GM12874 (cell line): ENCODE measurements around the gene HS3ST6.

Experiments
- TF ChIP-seq, protein P1 (sequence below): IDR thresholded peaks from 2 replicates; pipeline ENCODE4 v1.5.1; 2011; ENCODE audit warnings: low read depth, mild to moderate bottlenecking, control low read depth, low read length, moderate library complexity; ENCODE audit not compliant: insufficient read depth

HS3ST6 gene

DNA sequence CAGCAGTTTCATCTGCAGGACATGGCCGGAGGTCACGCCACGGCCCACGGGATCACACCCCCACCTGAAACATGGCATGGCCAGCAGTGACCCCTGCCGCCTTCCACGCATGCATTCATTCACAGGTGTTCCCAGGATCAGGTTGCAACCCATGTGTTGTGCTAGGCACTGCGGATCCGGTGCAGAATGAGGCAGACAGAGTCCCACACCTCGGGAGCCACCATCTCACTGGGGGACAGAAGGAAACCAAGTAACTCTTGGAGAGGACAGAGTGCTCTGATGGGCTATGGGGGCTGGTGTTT lies 29.1 kb upstream of the HS3ST6 start:
- TF ChIP-seq, protein P1, sequence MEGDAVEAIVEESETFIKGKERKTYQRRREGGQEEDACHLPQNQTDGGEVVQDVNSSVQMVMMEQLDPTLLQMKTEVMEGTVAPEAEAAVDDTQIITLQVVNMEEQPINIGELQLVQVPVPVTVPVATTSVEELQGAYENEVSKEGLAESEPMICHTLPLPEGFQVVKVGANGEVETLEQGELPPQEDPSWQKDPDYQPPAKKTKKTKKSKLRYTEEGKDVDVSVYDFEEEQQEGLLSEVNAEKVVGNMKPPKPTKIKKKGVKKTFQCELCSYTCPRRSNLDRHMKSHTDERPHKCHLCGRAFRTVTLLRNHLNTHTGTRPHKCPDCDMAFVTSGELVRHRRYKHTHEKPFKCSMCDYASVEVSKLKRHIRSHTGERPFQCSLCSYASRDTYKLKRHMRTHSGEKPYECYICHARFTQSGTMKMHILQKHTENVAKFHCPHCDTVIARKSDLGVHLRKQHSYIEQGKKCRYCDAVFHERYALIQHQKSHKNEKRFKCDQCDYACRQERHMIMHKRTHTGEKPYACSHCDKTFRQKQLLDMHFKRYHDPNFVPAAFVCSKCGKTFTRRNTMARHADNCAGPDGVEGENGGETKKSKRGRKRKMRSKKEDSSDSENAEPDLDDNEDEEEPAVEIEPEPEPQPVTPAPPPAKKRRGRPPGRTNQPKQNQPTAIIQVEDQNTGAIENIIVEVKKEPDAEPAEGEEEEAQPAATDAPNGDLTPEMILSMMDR: no peak

DNA sequence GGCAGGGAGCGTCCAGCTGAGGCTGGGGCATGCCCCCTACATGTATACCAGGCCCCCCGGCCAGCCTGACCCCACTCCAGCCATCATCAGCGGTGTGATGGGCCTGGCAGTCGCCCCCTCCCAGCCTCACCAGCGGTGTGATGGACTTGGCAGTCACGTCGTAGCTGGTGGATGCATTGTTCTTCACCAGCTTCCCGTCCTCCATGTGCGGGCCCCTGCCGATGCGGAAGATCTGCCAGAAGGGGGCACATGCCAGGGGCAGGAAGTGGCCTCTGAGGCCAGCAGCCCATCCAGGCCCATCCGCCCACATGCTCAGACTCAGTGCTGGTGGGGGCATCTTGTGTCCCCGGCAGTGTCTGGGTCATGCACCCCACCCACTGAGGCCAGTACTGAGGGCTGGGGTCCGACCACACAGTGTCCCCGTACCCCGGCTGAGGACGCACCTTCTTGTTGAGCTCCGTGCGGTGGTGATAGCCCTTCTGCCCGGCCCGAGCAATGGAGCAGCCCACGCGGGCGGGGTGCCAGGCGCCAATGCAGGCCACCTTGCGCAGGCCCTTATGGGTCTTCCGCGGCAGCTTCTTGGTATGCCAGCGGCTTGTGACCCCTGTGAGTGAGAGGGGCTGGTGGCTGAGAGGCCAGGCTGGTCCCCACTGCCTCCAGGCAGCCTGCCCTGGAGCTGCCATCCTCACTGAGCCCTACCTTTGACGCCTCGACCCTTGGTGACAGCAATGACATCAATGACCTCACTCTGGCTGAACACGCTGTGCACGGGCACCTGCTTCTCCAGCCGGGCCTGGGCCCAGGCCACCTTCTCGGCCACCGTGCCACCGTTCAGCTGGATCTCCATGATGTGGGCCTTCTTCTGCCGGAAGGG lies 28.5 kb upstream of the HS3ST6 start:
- TF ChIP-seq, protein P1: no peak

DNA sequence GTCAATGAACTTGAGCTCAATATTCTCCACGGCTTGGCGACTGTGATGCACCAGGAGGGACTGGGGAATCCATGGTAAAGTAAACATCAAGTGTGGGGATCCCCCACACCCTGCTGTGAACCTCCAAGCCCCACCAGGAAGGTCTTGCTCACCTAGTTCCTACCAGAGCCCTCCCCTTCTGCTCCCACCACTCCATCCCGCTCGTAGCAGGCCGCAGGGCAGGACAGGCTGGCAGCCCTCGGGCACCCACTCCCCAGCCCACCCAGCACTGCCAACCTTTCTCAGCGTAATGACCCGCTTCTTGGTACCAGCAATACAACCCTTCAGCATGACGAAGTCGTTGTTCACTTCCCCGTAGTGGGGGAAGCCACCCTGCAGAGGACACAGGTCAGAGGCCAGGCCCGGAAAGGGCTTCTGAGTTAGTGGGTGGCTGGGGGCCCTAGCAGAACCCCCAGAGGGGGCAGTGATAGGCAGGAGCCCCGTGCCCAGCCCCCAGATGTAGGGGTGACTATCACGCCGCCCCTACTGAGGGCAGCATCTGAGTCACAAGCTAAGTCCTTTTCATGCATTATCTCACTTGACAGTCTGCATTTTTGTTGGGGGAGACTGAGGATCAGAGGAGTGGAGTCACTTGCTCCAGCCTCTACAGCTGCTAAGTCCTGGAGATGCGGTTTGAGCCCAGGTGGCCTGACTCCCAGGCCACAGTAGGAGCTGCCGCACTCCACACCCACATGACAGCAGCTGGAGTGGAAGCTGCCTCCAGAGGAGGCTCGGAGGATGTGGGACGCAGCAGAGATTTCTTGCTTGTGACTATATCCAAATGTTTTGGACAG lies 27.6 kb upstream of the HS3ST6 start:
- TF ChIP-seq, protein P1: no peak

DNA sequence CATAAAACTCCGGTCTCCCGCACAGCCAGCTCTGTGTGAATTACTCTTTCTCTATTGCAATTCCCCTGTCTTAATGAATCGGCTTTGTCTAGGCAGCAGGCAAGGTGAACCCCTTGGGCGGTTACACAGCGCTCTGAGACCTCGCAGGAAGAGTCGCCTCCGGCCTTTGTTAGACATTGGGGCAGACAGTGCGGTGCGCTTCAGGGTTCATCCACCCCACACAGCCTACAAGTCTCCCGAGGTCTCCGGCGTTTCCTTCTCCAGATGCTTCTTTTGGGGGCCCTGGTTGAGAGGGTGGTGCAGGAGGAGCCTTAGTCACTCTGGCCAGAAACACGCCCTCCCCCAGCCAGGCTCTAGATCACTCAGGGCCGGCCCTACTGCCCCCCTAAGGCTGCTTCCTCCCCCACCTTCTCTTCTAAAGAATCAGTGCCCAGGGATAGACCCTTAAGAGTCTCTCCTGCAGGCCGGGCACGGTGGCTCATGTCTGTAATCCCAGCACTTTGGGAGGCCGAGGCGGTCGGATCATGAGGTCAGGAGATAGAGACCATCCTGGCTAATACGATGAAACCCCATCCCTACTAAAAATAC lies 26.5 kb upstream of the HS3ST6 start:
- TF ChIP-seq, protein P1: no peak

DNA sequence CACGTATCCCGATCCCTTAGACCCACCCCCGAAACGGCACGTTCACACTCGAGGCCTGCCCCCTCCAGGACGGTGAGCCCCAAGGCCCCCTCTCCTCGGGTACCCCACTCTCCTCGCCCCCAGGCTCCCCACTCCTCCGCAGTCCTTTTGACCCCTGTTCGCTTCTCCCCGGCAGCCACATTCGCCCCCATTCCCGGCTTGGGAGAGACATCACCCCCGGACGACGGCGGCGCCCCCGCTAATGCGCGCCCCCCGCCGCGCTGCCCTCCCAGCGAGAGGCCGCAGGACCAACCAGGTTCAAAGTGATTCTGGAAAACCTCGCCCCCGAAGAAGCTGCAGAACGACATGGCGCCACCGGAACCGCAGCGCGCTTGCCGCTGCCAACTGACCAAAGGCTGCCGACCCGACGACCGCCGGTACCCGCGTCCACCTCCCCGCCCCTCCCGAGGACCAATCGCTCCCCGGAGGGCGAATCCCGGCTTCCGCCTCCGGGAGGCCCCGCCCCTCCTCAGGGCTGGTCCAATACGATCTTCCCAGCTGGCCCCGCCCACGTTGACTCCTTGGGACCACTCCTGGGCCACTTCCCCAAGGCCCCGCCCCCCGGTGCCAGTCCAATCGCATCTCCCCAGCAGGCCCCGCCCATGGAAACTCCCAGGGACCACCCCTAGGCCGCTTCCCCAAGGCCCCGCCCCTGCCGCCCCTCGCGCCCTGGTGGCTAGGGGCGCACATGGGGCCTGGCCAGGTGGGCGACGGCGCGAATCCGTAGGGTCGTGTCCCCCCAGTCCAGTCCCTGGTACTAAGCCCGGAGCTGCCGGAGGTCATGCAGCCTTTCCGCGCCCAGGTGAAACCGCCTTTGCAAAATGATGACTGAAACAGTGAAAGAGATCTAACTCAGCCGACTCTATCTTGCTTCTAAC lies 24.9 kb upstream of the HS3ST6 start, which contains the start of gene MSRB1:
TSS of gene MSRB1 (minus strand) at position 390 of the 917 bp plus-strand sequence. CDS start at position 347, 43 bp downstream.
- TF ChIP-seq, protein P1: no peak

DNA sequence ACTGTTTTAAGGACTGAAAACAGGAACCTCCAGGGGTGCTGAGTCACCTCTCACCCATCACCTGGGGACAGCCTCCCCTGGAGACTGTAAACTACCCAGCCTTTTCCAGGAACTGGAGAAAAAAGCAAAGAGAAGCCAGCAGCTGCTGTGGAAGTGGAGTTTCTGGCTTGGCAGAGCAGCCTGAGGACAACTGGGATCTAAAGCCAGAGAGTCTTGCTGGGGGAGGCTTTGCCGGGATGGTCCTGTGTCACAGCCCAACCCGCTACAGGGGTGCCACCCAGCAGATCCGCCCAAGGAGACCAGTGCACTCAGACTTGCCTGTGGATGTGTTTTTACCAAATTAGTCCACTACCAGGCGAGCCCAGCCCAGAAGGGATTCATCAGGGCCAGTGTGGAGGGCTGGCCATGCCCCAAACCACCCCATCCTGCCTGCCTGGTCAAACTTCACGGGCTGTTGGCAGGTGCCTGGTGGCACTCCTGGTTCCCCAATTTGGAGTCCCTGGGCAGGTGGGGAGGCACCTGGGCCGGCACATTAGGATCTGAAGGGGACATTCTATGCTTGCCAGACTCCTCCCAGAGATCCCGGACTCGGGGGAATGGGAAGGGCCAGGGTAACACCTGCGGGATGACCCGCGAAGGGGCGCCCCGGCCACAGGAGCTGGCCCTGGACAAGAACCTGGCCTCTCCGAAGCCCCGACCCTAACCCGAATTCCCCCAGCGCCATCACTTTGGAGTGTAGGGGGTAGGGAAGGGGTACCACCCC lies 24.0 kb upstream of the HS3ST6 start:
- TF ChIP-seq, protein P1: no peak
